HUES6 (cell line): ENCODE data around the gene SYDE2.
"Not testable (repeated sequence)": the region's sequence is repeated elsewhere in the genome, so short reads cannot be mapped to it uniquely, and the experiment has no call there.

Source experiments
- H3K27ac ChIP-seq: 2 replicates; pipeline ENCODE4 v1.7.0; 2013; ENCODE audit warnings: low read depth, mild to moderate bottlenecking, low read length, inconsistent platforms
- H3K27me3 ChIP-seq: 2 replicates; pipeline ENCODE4 v1.6.1; 2013; ENCODE audit warnings: low read length; ENCODE audit not compliant: control insufficient read depth, insufficient read depth
- H3K36me3 ChIP-seq: 2 replicates; pipeline ENCODE4 v1.6.1; 2013; ENCODE audit warnings: low read length; ENCODE audit not compliant: control insufficient read depth, insufficient read depth
- H3K4me1 ChIP-seq: 2 replicates; pipeline ENCODE4 v1.6.1; 2013; ENCODE audit warnings: low read length; ENCODE audit not compliant: control insufficient read depth, insufficient read depth
- H3K4me3 ChIP-seq: 2 replicates; pipeline ENCODE4 v1.5.1; 2013; ENCODE audit warnings: low read depth, low read length
- H3K9ac ChIP-seq: one replicate; pipeline ENCODE4 v1.6.1; 2013; ENCODE audit warnings: mild to moderate bottlenecking, low read length
- H3K9me3 ChIP-seq: 2 replicates; pipeline ENCODE4 v1.6.1; 2013; ENCODE audit warnings: low read depth, low read length; ENCODE audit not compliant: control insufficient read depth, insufficient read depth

The SYDE2 gene

GRCh38 chr1:85142753-85143152 is 58.1 kb downstream of the SYDE2 start:
- H3K27me3 ChIP-seq: no peaks in the 10 kb centered on the region
- H3K27ac ChIP-seq: no peak overlapping the region
- no peaks in the 10 kb centered on the region for H3K36me3 ChIP-seq
- H3K9ac ChIP-seq: no peak overlapping the region
- peaks cover 11% of the 10 kb centered on the region; the same call in 1 of the 2 replicates for H3K4me1 ChIP-seq
- H3K9me3 ChIP-seq: no peaks in the 10 kb centered on the region
- no peak overlapping the region for H3K4me3 ChIP-seq

GRCh38 chr1:85138439-85138838 is 62.4 kb downstream of the SYDE2 start:
- not testable (repeated sequence) for H3K27me3 ChIP-seq, H3K9me3 ChIP-seq, H3K36me3 ChIP-seq, H3K4me3 ChIP-seq, H3K4me1 ChIP-seq, H3K9ac ChIP-seq, H3K27ac ChIP-seq

- H3K27me3 ChIP-seq: no peaks in the 10 kb centered on the region
- no peaks in the 10 kb centered on the region for H3K36me3 ChIP-seq
- no peak overlapping the region for H3K27ac ChIP-seq
- no peak overlapping the region for H3K9ac ChIP-seq
- H3K4me3 ChIP-seq: no peak overlapping the region
- no peaks in the 10 kb centered on the region for H3K4me1 ChIP-seq
- no peaks in the 10 kb centered on the region for H3K9me3 ChIP-seq
Observed at GRCh38 chr1:85137660-85138059, 63.2 kb downstream of the SYDE2 start.

GRCh38 chr1:85135392-85135798 is 65.4 kb downstream of the SYDE2 start:
- Histone ChIP-seq H3K27me3 (no peaks in the 10 kb centered on the region), H3K4me1 (no peaks in the 10 kb centered on the region), H3K9ac (no peak overlapping the region), H3K27ac (no peak overlapping the region), H3K4me3 (no peak overlapping the region), H3K9me3 (no peaks in the 10 kb centered on the region), H3K36me3 (no peaks in the 10 kb centered on the region)

GRCh38 chr1:85134583-85135391 is 66.0 kb downstream of the SYDE2 start:
- Histone ChIP-seq H3K9me3 (no peaks in the 10 kb centered on the region), H3K4me3 (no peak overlapping the region), H3K27me3 (no peaks in the 10 kb centered on the region), H3K27ac (no peak overlapping the region), H3K4me1 (no peaks in the 10 kb centered on the region), H3K9ac (no peak overlapping the region), H3K36me3 (no peaks in the 10 kb centered on the region)

- Histone ChIP-seq H3K36me3 (no peaks in the 10 kb centered on the region), H3K9me3 (no peaks in the 10 kb centered on the region), H3K4me1 (no peaks in the 10 kb centered on the region), H3K9ac (no peak overlapping the region), H3K27ac (no peak overlapping the region), H3K4me3 (no peak overlapping the region), H3K27me3 (no peaks in the 10 kb centered on the region)
Observed at GRCh38 chr1:85133565-85134159, 67.2 kb downstream of the SYDE2 start.

GRCh38 chr1:85132078-85132720 is 68.6 kb downstream of the SYDE2 start:
- H3K4me3 ChIP-seq: no peak overlapping the region
- no peaks in the 10 kb centered on the region for H3K36me3 ChIP-seq
- H3K4me1 ChIP-seq: no peaks in the 10 kb centered on the region
- no peaks in the 10 kb centered on the region for H3K9me3 ChIP-seq
- H3K27me3 ChIP-seq: no peaks in the 10 kb centered on the region
- no peak overlapping the region for H3K9ac ChIP-seq
- no peak overlapping the region for H3K27ac ChIP-seq

- no peak overlapping the region for H3K9ac ChIP-seq
- H3K27ac ChIP-seq: no peak overlapping the region
- no peak overlapping the region for H3K4me3 ChIP-seq
- no peaks in the 10 kb centered on the region for H3K4me1 ChIP-seq
- H3K27me3 ChIP-seq: no peaks in the 10 kb centered on the region
- H3K9me3 ChIP-seq: no peaks in the 10 kb centered on the region
- H3K36me3 ChIP-seq: no peaks in the 10 kb centered on the region
Observed at GRCh38 chr1:85128316-85128715, 72.5 kb downstream of the SYDE2 start.

- Histone ChIP-seq H3K4me1 (peaks cover 11% of the 10 kb centered on the region), H3K9ac (no peak overlapping the region), H3K9me3 (no peaks in the 10 kb centered on the region), H3K27me3 (no peaks in the 10 kb centered on the region), H3K27ac (no peak overlapping the region), H3K36me3 (no peaks in the 10 kb centered on the region), H3K4me3 (no peak overlapping the region)
Observed at GRCh38 chr1:85125891-85126290, 74.9 kb downstream of the SYDE2 start.

- Histone ChIP-seq H3K36me3 (no peaks in the 10 kb centered on the region), H3K9ac (no peak overlapping the region), H3K27ac (no peak overlapping the region), H3K27me3 (no peaks in the 10 kb centered on the region), H3K4me3 (no peak overlapping the region), H3K4me1 (peaks cover 13% of the 10 kb centered on the region), H3K9me3 (no peaks in the 10 kb centered on the region)
Observed at GRCh38 chr1:85124091-85124490, 76.7 kb downstream of the SYDE2 start.

GRCh38 chr1:85122169-85122568 is 78.6 kb downstream of the SYDE2 start:
- peaks cover 13% of the 10 kb centered on the region for H3K4me1 ChIP-seq
- H3K27ac ChIP-seq: no peak overlapping the region
- H3K36me3 ChIP-seq: no peaks in the 10 kb centered on the region
- no peaks in the 10 kb centered on the region for H3K27me3 ChIP-seq
- H3K4me3 ChIP-seq: no peak overlapping the region
- H3K9ac ChIP-seq: no peak overlapping the region
- H3K9me3 ChIP-seq: no peaks in the 10 kb centered on the region
